ENCODE results near the gene DNAH10.

DNAH10 gene

GRCh38 chr12:123948401-123948795, 186.3 kb downstream of the DNAH10 start:
- TF ChIP-seq, protein P1, sequence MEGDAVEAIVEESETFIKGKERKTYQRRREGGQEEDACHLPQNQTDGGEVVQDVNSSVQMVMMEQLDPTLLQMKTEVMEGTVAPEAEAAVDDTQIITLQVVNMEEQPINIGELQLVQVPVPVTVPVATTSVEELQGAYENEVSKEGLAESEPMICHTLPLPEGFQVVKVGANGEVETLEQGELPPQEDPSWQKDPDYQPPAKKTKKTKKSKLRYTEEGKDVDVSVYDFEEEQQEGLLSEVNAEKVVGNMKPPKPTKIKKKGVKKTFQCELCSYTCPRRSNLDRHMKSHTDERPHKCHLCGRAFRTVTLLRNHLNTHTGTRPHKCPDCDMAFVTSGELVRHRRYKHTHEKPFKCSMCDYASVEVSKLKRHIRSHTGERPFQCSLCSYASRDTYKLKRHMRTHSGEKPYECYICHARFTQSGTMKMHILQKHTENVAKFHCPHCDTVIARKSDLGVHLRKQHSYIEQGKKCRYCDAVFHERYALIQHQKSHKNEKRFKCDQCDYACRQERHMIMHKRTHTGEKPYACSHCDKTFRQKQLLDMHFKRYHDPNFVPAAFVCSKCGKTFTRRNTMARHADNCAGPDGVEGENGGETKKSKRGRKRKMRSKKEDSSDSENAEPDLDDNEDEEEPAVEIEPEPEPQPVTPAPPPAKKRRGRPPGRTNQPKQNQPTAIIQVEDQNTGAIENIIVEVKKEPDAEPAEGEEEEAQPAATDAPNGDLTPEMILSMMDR (IDR thresholded peaks at IDR 0.05; ENCODE audit: low read depth, low read length): no peak
- no peak for DNase-seq (ENCODE audit: extremely low read depth, low read depth)

GRCh38 chr12:123948796-123949769, 187.0 kb downstream of the DNAH10 start:
- DNase-seq (ENCODE audit: extremely low read depth, low read depth): no peak

GRCh38 chr12:123949770-123950165, 187.7 kb downstream of the DNAH10 start:
- DNase-seq (ENCODE audit: extremely low read depth, low read depth): no peak
- TF ChIP-seq, protein P1 (IDR thresholded peaks at IDR 0.05; ENCODE audit: low read depth, low read length): no peak

More at GRCh38 chr12:123948796-123949769, 187.0 kb downstream of the DNAH10 start:
- TF ChIP-seq, protein P1 (IDR thresholded peaks at IDR 0.05; ENCODE audit: low read depth, low read length): no peak

DNA sequence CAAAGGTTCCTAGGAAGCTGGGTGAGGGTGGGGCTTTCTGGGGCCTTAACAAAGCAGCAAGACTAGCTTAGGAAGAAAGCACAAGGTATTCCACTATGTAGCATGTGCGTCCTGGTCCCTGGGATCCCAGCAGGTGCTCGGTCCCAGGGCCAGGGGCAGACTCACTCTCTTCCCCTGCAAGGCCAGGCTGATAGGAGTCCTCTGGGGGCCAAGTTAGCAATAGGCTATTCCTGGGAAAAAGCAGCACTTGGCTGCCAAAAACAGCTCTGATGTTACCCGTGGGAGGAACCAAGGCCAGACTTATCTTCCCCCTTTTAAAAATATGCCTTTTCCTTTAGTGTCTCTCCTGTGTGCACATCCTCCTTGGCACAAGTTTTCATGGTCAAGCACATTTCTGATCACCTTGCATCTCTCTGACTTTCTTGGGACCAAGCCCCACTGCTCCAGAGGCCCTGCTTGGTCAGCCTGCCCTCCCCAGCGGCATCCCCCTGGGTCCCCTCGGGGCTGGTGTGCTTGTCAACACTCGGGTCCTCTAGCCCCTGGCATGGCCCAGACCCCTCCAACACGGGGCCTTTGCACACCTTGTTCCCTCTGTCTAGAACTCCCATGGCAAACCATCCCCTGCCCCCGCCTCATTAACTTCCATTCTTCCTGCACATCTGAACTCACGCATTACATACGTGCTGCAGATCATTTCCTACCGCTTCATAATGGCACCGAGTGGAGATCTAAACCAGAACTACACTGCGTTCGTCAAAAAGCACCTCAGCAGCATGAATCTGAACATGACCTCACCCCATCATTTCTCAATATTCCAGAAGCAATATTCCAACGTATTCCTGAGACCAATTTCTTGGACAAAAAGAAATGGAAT, 188.6 kb downstream of the DNAH10 start:
- TF ChIP-seq, protein P1 (IDR thresholded peaks at IDR 0.05; ENCODE audit: low read depth, low read length): no peak
- DNase-seq (ENCODE audit: extremely low read depth, low read depth): no peak

GRCh38 chr12:123951467-123951866, 189.4 kb downstream of the DNAH10 start:
- TF ChIP-seq, protein P1 (IDR thresholded peaks at IDR 0.05; ENCODE audit: low read depth, low read length): no peak
- no peak for DNase-seq (ENCODE audit: extremely low read depth, low read depth)

- TF ChIP-seq, protein P1 (IDR thresholded peaks at IDR 0.05; ENCODE audit: low read depth, low read length): no peak
- no peak for DNase-seq (ENCODE audit: extremely low read depth, low read depth)
Observed at GRCh38 chr12:123952037-123952436, 189.9 kb downstream of the DNAH10 start.

All from AG09319 (cell line).